Measurements from ENCODE around the gene SFTPD. TPM values are rescaled to one million over a fixed set of nuclear protein-coding genes. Genes with fewer than 3 reads are reported as not detected.
A peak's percentile ranks its signal among the peaks of the same experiment; 100 is the strongest.

The SFTPD gene
- total RNA-seq, 1 experiment from 2014 or later: 0.24 TPM

- no peak overlapping the region for H4K91ac ChIP-seq (ENCODE audit: insufficient read length, low read depth, low read length)
- no peak overlapping the region for H2AK5ac ChIP-seq (ENCODE audit: insufficient read length, low read length)
- H2AFZ ChIP-seq (ENCODE audit: low read length): no peak overlapping the region
- no peaks in the 10 kb centered on the region for H3K79me1 ChIP-seq (ENCODE audit: insufficient read depth, low read depth, low read length, poor library complexity, severe bottlenecking)
- H2BK15ac ChIP-seq (ENCODE audit: low read depth, low read length): no peak overlapping the region
- H3T11ph ChIP-seq (ENCODE audit: low read length): no peak overlapping the region
- H2BK12ac ChIP-seq (ENCODE audit: insufficient read length, low read depth, low read length): no peak overlapping the region
- no peak overlapping the region for H4K5ac ChIP-seq (ENCODE audit: insufficient read length, low read depth, low read length)
- Mint-ChIP-seq H3K4me3 (peak overlapping the region in 1 of 2 experiments; percentile 35; a peak in 1 of 5 replicates), H3K4me1 (peaks cover 22 to 24% of the 10 kb centered on the region in 2 experiments), H3K9me3 (no peaks in the 10 kb centered on the region), H3K27ac (no peak overlapping the region; a peak in 1 of 7 replicates), H3K27me3 (ENCODE audit: low read depth) (peaks cover 71% of the 10 kb centered on the region), H3K36me3 (ENCODE audit: insufficient read depth in 1 of 3, low read depth in 3 of 3) (no peaks in the 10 kb centered on the region)
- no peak overlapping the region for H2BK120ac ChIP-seq (ENCODE audit: low read depth, low read length, poor library complexity, severe bottlenecking)
- H3K14ac ChIP-seq (ENCODE audit: insufficient read depth, low read length): no peak overlapping the region
- no peaks in the 10 kb centered on the region for H3K79me2 ChIP-seq (ENCODE audit: insufficient read depth, low read length)
- H2BK5ac ChIP-seq (ENCODE audit: insufficient read length, low read length): no peak overlapping the region
- no peak overlapping the region for H2BK20ac ChIP-seq (ENCODE audit: low read depth, low read length, poor library complexity, severe bottlenecking)
- H3K9me3 ChIP-seq (ENCODE audit: control insufficient read depth, low read depth, low read length): no peaks in the 10 kb centered on the region
- no peak overlapping the region for H4K8ac ChIP-seq (replicated peaks; ENCODE audit: insufficient read length, low read depth, low read length)
- peaks cover 2% of the 10 kb centered on the region; the same call in 1 of the 2 replicates for H3K4me1 ChIP-seq (ENCODE audit: insufficient read depth, low read length)
- no peak overlapping the region for H3K27ac ChIP-seq (ENCODE audit: insufficient read length, low read depth, low read length)
- no peak overlapping the region for H3K56ac ChIP-seq (ENCODE audit: insufficient read length, low read depth, low read length)
- H3K18ac ChIP-seq (ENCODE audit: insufficient read length, low read depth, low read length): no peak overlapping the region
- H3K4ac ChIP-seq (ENCODE audit: low read depth, low read length): no peak overlapping the region
- peak; percentile 26 for DNase-seq
- WGBS (ENCODE audit: extremely low coverage, insufficient read length, low lambda C conversion rate): no CpG with 5 or more reads among the region's 40 CpGs
- H3K9ac ChIP-seq (ENCODE audit: extremely low read depth, insufficient read length, low read length): no peak overlapping the region
- TF ChIP-seq CTCF (conservative IDR thresholded peaks at IDR 0.05): no peak
- H4K20me1 ChIP-seq (ENCODE audit: control insufficient read depth, insufficient read depth, insufficient read length): no peaks in the 10 kb centered on the region
- peaks cover 2% of the 10 kb centered on the region; the same call in 1 of the 2 replicates for H3K27me3 ChIP-seq (ENCODE audit: insufficient read depth, low read length)
- peaks cover 6% of the 10 kb centered on the region for H3K23me2 ChIP-seq (ENCODE audit: insufficient read length, low read depth, low read length, poor library complexity, severe bottlenecking)
- no peak overlapping the region for H3K4me2 ChIP-seq (ENCODE audit: insufficient read depth, insufficient read length, low read length)
- H3K23ac ChIP-seq (ENCODE audit: insufficient read length, low read depth, low read length): no peak overlapping the region
Measured at GRCh38 chr10:79983286-79983909, 34.5 kb upstream of the SFTPD start.
